ENCODE measurements around the gene RALGAPA2. TPM values are rescaled to one million over a fixed set of nuclear protein-coding genes. Genes with fewer than 3 reads are reported as not detected.

RALGAPA2 gene
- total RNA-seq, 1 donor = 6.2 TPM

DNA sequence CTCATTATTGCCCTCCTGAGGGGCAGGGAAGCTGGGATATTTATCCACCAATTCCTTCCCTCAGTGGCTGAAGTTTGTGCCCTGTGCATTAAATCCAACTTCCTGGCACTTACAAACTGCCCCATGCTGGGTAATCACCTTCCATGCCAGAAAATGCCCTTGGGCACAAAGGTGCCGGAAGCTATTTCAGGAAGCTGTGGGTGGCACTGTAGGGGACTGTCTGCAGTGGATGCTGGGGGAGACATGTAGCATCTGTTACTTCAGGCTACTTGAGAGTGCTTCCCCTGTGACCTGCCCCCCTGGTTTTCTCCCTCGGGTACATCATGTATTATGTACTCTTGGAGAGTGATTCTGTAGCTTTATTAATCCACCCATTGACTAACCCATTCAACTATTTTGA lies 24.7 kb upstream of the RALGAPA2 start:
- Histone ChIP-seq H3K79me2 (ENCODE audit: insufficient read depth, low read length) (no peaks in the 10 kb centered on the region), H3K27ac (ENCODE audit: low read depth, low read length) (no peak overlapping the region), H3K4me3 (ENCODE audit: insufficient read depth, low read length) (no peak overlapping the region), H2AFZ (ENCODE audit: low read length) (no peak overlapping the region), H3K27me3 (ENCODE audit: insufficient read depth, low read length) (no peaks in the 10 kb centered on the region), H4K20me1 (ENCODE audit: insufficient read depth, low read length) (no peaks in the 10 kb centered on the region), H3K4me1 (ENCODE audit: insufficient read depth, low read length) (no peaks in the 10 kb centered on the region), H3K4me2 (ENCODE audit: insufficient read depth, low read length) (no peak overlapping the region), H3K9me3 (ENCODE audit: low read depth, low read length) (no peaks in the 10 kb centered on the region), H3K36me3 (ENCODE audit: insufficient read depth, low read length) (no peaks in the 10 kb centered on the region)
- DNase-seq (ENCODE audit: insufficient read length, low spot score, missing footprints) = no peak
- TF ChIP-seq, protein P1, sequence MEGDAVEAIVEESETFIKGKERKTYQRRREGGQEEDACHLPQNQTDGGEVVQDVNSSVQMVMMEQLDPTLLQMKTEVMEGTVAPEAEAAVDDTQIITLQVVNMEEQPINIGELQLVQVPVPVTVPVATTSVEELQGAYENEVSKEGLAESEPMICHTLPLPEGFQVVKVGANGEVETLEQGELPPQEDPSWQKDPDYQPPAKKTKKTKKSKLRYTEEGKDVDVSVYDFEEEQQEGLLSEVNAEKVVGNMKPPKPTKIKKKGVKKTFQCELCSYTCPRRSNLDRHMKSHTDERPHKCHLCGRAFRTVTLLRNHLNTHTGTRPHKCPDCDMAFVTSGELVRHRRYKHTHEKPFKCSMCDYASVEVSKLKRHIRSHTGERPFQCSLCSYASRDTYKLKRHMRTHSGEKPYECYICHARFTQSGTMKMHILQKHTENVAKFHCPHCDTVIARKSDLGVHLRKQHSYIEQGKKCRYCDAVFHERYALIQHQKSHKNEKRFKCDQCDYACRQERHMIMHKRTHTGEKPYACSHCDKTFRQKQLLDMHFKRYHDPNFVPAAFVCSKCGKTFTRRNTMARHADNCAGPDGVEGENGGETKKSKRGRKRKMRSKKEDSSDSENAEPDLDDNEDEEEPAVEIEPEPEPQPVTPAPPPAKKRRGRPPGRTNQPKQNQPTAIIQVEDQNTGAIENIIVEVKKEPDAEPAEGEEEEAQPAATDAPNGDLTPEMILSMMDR (IDR thresholded peaks at IDR 0.05; ENCODE audit: extremely low read depth, low read depth, low read length) = no peak

DNA sequence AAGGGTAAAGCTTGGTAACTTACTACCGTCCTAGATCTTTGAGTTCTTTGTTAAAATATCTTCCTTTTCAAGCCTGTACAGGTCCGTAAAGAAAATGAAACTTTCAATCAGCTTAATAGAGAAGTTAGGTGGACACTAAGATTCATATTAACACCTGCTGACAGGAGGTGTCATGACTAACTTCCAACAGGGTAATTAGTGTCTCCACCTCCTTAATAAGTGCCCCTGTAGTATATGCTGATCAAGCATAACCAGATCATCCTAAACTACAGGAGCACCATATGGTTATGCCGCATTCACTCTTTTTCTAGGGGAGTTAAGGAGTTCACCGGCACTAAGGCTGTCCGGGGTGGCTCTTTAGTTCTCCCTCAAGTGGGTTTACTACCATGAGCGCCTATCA lies 23.9 kb upstream of the RALGAPA2 start:
- Histone ChIP-seq H3K79me2 (ENCODE audit: insufficient read depth, low read length) (no peaks in the 10 kb centered on the region), H3K9me3 (ENCODE audit: low read depth, low read length) (no peaks in the 10 kb centered on the region), H2AFZ (ENCODE audit: low read length) (no peak overlapping the region), H3K4me2 (ENCODE audit: insufficient read depth, low read length) (no peak overlapping the region), H4K20me1 (ENCODE audit: insufficient read depth, low read length) (no peaks in the 10 kb centered on the region), H3K27me3 (ENCODE audit: insufficient read depth, low read length) (no peaks in the 10 kb centered on the region), H3K4me1 (ENCODE audit: insufficient read depth, low read length) (peaks cover 3% of the 10 kb centered on the region), H3K27ac (ENCODE audit: low read depth, low read length) (no peak overlapping the region), H3K36me3 (ENCODE audit: insufficient read depth, low read length) (no peaks in the 10 kb centered on the region), H3K4me3 (ENCODE audit: insufficient read depth, low read length) (no peak overlapping the region)
- TF ChIP-seq, protein P1 (IDR thresholded peaks at IDR 0.05; ENCODE audit: extremely low read depth, low read depth, low read length) = no peak
- no peak for DNase-seq (ENCODE audit: insufficient read length, low spot score, missing footprints)

DNA sequence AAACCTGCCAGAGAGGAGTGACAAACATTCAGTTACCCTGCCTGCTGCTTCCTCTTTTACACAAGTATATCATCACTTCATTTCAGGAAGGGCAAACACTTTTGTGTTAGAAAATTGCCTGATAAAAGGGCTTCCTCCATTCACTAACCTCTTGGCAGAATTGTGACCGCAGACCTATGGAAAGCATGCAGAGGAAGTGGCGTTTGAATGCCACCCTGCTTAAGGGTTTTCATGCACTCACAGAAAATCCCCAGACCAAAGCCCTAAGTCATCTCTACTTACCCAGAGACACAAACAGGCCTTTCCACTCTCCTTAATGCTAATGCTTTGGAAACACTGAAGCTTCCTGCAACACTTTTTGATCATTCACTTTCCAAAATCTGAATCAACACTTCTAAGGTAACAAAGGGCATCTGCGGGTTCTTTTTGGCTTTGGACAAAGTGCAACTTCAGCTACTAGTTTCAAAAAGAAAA lies 22.1 kb upstream of the RALGAPA2 start:
- no peaks in the 10 kb centered on the region for H4K20me1 ChIP-seq (ENCODE audit: insufficient read depth, low read length)
- H2AFZ ChIP-seq (ENCODE audit: low read length) = no peak overlapping the region
- no peaks in the 10 kb centered on the region for H3K79me2 ChIP-seq (ENCODE audit: insufficient read depth, low read length)
- TF ChIP-seq, protein P1 (IDR thresholded peaks at IDR 0.05; ENCODE audit: extremely low read depth, low read depth, low read length) = no peak
- H3K4me3 ChIP-seq (ENCODE audit: insufficient read depth, low read length) = no peak overlapping the region
- no peaks in the 10 kb centered on the region for H3K9me3 ChIP-seq (ENCODE audit: low read depth, low read length)
- no peak for DNase-seq (ENCODE audit: insufficient read length, low spot score, missing footprints)
- H3K27me3 ChIP-seq (ENCODE audit: insufficient read depth, low read length) = no peaks in the 10 kb centered on the region
- H3K36me3 ChIP-seq (ENCODE audit: insufficient read depth, low read length) = no peaks in the 10 kb centered on the region
- peaks cover 3% of the 10 kb centered on the region for H3K4me1 ChIP-seq (ENCODE audit: insufficient read depth, low read length)
- no peak overlapping the region for H3K4me2 ChIP-seq (ENCODE audit: insufficient read depth, low read length)
- no peak overlapping the region for H3K27ac ChIP-seq (ENCODE audit: low read depth, low read length)

DNA sequence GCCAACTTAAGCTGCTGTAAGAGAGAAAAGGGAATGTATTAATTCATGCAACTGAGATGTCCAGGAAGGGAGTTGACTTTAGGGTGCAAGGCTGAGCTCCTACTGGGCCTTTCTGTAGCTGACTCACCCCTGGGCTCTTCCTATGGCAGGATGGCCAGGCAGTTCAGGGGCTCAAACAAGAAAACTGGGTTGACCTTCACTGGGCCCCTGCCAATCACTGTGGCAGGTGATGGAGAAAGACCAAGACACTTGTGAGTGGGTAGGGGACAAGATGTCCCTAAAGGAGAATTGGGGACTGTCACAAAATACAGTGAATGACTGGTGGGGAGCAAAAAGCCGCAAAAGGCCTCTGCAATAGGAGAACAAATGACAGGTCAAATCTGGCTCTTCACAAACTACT lies 21.5 kb upstream of the RALGAPA2 start:
- Histone ChIP-seq H3K4me3 (ENCODE audit: insufficient read depth, low read length) (no peak overlapping the region), H3K9me3 (ENCODE audit: low read depth, low read length) (no peaks in the 10 kb centered on the region), H2AFZ (ENCODE audit: low read length) (no peak overlapping the region), H3K27ac (ENCODE audit: low read depth, low read length) (no peak overlapping the region), H3K4me2 (ENCODE audit: insufficient read depth, low read length) (no peak overlapping the region), H3K4me1 (ENCODE audit: insufficient read depth, low read length) (peaks cover 3% of the 10 kb centered on the region), H4K20me1 (ENCODE audit: insufficient read depth, low read length) (no peaks in the 10 kb centered on the region), H3K36me3 (ENCODE audit: insufficient read depth, low read length) (no peaks in the 10 kb centered on the region), H3K79me2 (ENCODE audit: insufficient read depth, low read length) (no peaks in the 10 kb centered on the region), H3K27me3 (ENCODE audit: insufficient read depth, low read length) (no peaks in the 10 kb centered on the region)
- DNase-seq (ENCODE audit: insufficient read length, low spot score, missing footprints) = no peak
- TF ChIP-seq, protein P1 (IDR thresholded peaks at IDR 0.05; ENCODE audit: extremely low read depth, low read depth, low read length) = no peak

All from osteoblast (primary cell).